Adrenal gland (tissue), 5 donors: ENCODE measurements around the gene FGD6.

ENCODE experiments used
- CTCF ChIP-seq, 6 experiments: fragments of 450-650 bp in 4 of 6; fragments of 200-600 bp in 2 of 6; sonication (generic) in 1 of 6; IDR thresholded peaks; 1 replicate in 5 of 6; 2 replicates in 1 of 6; pipeline versions ENCODE4 v1.5.1 to v1.8.0; 2016 to 2021; ENCODE audit warnings: antibody characterized with exemption in 6 of 6, mild to moderate bottlenecking in 2 of 6, moderate library complexity in 1 of 6
- POLR2A ChIP-seq, 2 donors: fragments of 450-650 bp; IDR thresholded peaks; one replicate each; pipeline ENCODE4 v1.6.1; 2017; ENCODE audit warnings: antibody characterized with exemption in 2 of 2, mild to moderate bottlenecking in 2 of 2, moderate library complexity in 1 of 2
- donor health status: DM: no; HTN: no; CAD: no.

GRCh38 chr12:95131589-95132340, 85.5 kb downstream of the FGD6 start:
- TF ChIP-seq CTCF (IDR thresholded peaks at IDR 0.05) (no peak), POLR2A (IDR thresholded peaks at IDR 0.05) (peak in 1 of 2 donors; percentile 32)
